SKM-1 treated with dmso at 0.1 percent for 144 hours (cell line): ENCODE data around the gene USP40.
"Not testable (repeated sequence)": the region's sequence is repeated elsewhere in the genome, so short reads cannot be mapped to it uniquely, and the experiment has no call there.

Experiments used
- DNase-seq: peaks from one replicate; lab custom pipeline; 2025; ENCODE audit not compliant: unreplicated experiment; lab: John Stamatoyannopoulos, UW

The USP40 gene, protein sequence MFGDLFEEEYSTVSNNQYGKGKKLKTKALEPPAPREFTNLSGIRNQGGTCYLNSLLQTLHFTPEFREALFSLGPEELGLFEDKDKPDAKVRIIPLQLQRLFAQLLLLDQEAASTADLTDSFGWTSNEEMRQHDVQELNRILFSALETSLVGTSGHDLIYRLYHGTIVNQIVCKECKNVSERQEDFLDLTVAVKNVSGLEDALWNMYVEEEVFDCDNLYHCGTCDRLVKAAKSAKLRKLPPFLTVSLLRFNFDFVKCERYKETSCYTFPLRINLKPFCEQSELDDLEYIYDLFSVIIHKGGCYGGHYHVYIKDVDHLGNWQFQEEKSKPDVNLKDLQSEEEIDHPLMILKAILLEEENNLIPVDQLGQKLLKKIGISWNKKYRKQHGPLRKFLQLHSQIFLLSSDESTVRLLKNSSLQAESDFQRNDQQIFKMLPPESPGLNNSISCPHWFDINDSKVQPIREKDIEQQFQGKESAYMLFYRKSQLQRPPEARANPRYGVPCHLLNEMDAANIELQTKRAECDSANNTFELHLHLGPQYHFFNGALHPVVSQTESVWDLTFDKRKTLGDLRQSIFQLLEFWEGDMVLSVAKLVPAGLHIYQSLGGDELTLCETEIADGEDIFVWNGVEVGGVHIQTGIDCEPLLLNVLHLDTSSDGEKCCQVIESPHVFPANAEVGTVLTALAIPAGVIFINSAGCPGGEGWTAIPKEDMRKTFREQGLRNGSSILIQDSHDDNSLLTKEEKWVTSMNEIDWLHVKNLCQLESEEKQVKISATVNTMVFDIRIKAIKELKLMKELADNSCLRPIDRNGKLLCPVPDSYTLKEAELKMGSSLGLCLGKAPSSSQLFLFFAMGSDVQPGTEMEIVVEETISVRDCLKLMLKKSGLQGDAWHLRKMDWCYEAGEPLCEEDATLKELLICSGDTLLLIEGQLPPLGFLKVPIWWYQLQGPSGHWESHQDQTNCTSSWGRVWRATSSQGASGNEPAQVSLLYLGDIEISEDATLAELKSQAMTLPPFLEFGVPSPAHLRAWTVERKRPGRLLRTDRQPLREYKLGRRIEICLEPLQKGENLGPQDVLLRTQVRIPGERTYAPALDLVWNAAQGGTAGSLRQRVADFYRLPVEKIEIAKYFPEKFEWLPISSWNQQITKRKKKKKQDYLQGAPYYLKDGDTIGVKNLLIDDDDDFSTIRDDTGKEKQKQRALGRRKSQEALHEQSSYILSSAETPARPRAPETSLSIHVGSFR

DNA sequence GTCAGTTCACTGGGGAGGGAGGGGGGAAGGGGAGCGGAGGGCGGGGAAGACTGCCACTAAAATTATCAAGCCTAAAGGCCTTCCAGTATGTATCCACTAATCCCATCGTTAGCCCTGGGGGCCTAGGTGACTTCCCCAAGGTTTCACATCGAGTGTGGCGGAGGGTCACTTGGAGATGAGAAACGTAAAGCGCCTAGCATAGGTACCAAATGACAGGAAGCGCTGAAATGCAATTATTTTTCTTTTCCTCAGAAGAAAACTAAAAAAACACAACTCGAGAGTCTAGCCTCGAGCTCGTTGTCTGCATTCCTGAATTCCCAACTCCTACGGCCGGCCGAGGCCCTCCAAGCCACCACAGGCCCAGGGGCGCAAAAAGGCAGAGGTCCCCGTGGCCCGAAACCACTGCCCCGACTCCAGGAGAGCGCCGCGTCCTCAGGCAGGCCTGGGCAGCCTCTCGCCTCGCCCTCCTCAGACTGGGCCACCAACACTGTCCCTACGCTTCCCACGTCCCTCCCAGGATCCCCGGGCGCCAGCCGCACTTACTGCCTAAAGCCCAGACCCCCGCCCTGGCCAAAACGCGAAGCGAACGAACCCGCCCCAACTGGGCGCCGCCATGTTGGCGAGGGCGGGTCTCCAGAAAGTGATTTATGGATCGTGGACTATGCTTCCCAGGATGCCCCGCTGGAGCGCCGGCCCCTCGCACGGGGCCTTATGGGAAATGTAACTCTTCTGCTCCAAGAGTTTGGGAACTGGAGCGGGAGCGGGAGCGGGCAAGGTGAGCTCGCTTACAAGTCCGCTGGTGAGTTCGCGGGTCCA lies at the start of gene USP40:
Gene USP40 (minus strand): TSS at position 642 of the 816 bp plus-strand sequence. CDS start 1,228 bp downstream, outside the sequence.
- DNase-seq, result peak; percentile 57

DNA sequence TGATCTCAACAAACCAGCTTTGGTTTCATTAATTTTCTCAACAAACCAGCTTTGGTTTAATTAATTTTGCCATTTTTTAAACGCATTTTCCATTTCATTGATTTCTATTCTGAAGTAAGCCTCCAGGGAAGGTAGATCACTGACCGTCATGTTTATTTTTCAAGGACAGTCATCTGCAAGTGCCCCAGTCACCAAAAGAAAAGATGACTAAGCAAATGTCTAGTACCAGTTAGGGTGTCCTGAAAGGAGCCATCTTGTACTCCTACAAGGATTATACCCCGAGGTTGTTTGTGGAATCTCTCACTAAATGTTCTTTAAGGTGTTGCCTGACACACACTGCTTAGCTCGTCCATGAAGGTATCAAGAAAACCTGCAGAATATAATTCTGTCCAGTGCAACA lies 44.7 kb upstream of the USP40 start:
- DNase-seq, result no peak

DNA sequence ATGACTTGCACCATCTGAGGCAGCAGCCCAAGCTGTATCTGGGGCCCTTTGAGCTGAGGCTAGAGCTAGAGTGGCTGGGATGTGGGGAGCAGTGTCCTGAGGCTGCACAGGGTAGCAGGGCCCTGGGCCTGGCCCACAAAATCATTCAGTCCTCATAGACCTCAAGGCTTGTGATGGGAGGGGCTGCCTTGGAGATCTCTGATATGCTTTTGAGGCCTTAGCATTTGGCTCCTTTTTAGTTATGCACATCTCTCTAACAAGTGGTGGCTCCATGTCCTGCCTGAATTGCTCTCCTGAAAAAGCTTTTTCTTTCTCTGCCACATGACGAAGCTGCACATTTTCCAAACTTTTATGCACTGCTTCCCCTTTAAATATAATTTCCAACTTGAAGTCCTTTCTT lies 39.1 kb upstream of the USP40 start:
- DNase-seq, result no peak

DNA sequence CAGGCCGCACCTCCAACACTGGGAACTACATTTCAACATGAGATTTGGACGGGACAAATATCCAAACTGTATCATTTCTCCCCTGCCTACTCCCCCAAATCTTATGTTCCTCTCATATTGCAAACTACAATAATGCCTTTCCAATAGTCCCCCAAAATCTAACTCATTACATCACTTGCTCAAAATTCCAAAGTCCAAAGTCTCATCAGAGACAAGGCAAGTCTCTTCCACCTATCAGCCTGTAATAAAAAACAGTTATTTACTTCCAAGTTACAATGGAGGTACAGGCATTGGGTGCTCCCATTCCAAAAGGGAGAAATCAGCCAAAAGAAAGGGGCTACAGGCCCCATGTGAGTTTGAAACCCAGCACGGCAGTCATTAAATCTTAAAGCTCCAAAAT lies 38.2 kb upstream of the USP40 start:
- DNase-seq, result no peak

DNA sequence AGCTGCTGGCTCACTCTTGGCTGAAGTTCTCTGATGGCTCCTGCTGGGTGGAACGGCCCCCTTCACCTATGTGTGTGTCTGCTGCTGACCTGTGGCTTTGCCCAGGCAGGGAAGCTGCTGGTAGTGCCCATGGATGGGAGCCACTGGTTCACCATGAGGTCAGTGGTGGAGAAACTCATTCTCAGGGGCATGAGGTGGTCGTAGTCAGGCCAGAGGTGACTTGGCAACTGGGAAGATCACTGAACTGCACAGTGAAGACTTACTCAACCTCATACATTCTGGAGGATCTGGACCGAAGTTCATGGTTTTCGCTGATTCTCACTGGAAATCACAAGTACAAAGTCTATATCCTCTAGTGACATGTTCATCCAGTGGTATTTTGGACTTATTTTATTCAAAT lies 36.9 kb upstream of the USP40 start:
- no peak for DNase-seq

DNA sequence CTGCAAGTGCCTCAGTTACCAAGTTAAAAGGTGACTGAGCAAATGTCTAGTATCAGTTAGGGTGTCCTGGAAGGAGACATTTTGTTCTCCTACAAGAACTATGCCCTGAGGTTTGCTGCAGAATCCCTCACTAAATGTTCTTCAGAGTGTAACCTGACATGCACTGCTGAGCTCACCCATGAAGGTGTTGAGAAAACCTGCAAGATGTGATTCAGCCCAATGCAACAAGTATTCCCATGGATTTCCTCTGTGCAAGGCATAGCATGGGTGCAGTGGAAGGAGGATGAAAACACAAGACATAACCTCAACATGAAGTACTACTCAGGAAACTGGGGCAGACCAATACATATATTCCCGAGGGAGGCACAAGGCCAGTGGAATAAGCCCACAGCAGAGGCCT lies 35.5 kb upstream of the USP40 start:
- DNase-seq, result no peak

DNA sequence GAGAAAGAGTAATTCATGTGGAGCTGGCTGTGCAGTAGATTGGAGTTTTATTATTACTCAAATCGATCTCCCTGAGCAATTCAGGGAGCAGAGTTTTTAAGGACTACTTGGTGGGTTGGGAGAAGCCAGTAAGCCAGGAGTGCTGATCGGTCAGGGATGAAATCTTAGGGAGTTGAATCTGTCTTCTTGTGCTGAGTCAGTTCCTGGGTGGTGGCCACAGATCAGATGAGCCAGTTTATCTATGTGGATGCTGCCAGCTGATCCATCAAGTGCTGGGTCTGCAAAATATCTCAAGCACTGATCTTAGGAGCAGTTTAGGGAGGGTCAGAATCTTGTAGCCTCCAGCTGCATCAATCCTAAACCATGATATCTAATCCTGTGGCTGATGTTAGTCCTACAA lies 33.8 kb upstream of the USP40 start:
- DNase-seq, result no peak

DNA sequence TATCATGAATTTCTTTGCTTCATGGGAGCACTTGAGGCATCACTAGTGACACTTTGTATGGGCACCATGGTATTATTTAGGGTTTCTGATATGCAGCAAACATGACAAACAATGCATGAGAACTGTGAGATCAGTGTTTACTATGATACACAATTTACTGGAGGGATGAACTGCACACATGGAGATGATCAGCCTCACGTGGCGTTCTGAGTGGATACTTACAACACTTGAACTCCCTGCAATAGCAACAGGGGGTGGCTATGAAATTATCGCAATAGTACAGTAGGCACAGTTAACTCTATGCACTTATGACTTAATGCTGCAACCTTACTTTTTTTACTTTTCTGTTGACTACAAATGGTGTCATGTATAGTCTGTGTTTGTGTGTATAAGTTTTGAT lies 32.4 kb upstream of the USP40 start:
- DNase-seq, result no peak

DNA sequence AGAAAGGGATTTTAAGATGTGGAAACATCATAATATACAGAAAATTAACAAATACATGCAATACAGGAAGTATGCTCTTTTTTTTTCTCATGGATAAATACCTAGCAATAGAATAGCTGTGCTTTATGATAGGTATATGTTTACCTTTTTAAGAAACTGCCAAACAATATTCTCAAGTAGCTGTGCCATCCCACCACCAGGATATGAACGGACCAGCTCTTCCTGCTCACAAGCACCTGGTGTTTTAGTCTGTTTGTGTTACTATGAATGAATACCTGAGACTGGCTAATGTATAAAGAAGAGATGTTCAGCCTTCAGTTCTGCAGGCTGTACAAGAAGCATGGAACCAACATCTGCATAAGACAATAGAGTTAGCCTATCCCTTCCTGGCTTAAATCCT lies 30.9 kb upstream of the USP40 start:
- DNase-seq, result no peak

DNA sequence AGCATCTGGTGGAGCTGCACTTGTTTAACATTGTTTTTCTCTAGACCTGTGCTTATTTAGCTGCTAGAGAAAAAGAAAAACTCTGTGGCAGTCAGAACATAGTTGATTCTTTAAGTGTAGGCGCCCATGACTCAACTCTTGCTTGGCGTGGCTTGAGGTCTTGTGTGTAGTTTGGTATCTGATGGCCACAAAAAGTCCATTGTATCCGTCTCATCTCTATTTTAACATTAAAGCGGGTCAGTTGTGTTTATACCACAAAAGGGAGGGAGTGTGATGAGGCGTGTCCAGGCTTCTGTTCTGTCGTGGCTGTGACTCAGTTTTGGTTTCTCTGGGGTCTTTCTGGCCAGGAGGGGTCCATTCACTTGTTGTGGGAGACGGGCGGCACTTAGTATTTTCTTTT lies 26.6 kb upstream of the USP40 start:
- no peak for DNase-seq

DNA sequence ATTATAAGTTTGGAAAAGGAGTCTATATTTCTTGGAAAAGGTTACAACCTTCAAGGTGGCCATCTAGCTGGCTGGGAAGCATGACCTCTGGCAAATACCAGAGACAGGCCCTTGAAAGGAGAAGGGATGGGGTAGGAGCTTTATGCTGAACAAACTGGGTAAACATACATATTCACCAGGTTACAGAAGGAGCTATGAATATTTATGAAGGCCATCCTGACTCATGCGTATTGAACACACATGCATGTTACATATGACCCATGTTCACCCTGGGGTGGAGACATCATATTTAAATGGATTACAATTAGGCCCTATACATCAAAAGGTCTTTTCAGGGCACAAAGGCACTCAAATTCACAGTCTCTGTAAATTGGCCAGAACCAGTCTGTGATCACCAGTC lies 26.1 kb upstream of the USP40 start:
- not testable (repeated sequence) for DNase-seq

DNA sequence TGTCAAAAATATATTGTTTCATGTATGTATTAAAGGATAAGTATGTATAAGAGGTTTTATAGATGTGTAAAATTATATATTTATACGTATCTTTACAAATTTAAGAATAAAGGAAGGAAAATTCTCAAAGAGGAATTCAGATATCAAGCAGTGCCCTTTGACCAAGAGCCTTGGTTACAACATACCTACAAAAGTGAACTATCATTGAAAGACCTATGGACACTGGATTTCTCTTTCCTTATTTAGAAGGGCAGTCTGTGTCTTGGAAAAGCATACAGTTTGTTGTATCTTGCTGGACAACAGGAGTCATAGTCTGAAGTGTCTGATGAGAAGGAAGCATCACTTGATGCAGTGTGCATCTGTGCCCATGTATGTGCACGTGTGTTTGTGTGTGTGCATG lies 21.8 kb upstream of the USP40 start:
- no peak for DNase-seq

DNA sequence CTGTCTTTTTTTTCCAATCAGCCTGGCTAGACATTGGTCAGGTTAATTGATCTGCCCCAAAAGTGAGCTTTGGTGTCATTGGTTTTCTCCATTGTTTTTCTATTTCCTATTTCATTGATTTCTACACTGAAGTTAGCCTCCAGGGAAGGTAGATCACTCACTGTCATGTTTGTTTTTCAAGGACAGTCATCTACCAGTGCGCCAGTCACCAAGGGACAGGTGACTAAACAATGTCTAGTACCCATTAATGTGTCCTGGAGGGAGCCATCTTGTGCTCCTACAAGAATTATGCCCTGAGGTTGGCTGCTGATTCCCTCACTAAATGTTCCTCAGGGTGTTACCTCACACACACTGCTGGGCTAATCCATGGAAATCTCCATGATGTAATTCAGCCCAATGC lies 17.6 kb upstream of the USP40 start:
- no peak for DNase-seq

DNA sequence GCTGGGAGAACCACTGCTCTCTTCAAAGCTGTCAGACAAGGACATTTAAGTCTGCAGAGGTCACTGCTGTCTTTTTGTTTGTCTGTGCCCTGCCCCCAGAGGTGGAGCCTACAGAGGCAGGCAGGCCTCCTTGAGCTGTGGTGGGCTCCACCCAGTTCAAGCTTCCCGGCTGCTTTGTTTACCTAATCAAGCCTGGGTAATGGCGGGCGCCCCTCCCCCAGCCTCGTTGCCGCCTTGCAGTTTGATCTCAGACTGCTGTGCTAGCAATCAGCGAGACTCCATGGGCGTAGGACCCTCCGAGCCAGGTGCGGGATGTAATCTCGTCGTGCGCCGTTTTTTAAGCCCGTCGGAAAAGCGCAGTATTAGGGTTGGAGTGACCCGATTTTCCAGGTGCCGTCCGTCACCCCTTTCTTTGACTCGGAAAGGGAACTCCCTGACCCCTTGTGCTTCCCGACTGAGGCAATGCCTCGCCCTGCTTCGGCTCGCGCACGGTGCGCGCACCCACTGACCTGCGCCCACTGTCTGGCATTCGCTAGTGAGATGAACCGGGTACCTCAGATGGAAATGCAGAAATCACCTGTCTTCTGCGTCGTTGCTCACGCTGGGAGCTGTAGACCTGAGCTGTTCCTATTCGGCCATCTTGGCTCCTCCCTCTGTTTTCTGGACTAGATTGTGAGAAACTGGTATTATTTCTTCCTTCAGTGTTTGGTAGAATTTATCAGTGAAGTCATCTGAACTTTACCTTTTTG lies 16.8 kb upstream of the USP40 start:
- DNase-seq, result not testable (repeated sequence)

DNA sequence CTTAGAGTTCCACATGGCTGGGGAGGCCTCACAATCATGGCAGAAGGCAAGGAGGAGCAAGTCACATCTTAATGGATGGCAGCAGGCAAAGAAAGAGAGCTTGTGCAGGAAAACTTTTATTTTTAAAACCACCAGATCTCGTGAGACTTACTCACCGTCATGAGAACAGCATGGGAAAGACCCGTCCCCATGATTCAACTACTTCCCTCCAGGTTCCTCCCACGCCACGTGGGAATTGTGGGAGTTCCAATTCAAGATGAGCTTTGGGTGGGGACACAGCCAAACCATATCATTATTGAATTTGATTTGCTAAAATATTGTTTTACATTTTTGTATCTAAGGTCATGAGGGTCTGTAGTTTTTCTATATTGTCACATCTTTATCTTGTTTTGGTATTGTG lies 10.8 kb upstream of the USP40 start:
- DNase-seq, result not testable (repeated sequence)

DNA sequence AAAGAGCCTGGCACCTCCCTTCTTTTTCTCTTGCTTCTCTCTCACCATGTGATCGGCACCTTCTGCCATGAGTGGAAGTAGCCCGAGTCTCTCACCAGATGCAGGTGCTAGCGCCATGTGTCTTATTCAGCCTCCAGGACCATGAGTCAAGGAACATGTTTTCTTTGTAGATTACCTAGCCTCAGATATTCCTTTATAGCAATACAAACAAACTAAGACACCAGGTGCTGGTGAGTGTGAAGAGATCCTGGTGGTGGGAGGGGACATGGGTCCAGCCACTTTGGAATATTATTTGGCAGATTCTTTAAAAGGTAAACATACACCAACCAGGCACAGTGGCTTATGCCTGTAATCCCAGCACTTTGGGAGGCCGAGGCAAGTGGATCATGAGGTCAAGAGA lies 5.9 kb upstream of the USP40 start:
- no peak for DNase-seq

DNA sequence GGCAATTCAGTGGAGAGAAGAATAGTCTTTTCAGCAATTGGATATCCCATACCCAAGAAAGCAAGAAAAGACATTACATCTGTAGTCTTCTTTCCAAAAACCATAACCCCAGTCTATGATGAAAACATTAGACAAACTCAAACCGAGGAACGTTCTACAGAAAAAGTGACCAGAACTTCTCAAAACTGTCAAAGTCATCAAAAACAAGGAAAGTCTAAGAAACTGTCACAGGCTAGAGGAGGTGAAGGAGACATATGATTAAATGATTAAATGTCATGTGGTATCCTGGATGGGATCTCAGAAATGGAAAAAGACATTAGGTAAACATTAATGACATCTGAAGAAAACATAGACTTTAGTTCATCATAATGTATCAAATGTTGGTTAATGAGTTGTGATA lies 4.9 kb upstream of the USP40 start:
- no peak for DNase-seq

DNA sequence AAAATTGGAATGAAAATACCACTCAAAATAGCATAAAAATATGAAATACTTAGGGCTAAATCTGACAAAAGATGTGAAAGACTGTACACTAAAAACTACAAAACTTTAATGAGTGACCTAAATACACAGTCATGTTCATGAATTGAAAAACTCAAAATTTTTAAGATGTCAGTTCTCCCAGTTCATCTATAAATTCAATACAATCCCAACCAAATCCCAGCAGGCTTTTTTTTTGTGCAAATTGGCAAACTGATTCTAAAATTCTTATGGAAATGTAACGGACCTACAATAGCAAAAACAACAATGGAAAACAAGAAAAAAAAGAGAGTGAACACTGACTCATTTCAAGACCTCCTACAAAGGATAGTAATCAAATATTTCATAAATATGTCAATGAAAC lies 4.4 kb upstream of the USP40 start:
- no peak for DNase-seq

DNA sequence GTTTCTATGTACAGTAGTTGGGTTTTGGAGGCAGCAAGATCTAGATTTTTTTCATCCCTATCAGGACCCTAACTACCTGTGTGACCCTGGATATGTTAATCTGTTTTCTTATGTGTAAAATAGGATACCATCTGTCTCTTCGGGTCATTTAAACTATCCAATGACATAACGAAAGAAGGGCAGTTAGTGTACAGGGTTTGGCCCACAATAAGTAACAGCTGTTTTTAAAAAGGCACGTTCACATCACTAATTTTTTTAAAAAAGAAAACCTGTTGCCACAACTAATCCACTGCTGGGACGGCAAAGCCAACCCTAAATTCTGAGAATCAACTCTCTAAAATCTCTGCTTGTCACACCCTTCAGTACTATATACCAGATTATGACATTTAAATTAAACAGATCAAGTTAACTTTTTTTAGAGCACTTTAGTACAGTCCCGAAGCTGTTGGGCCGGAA lies 869 bp downstream of the USP40 start:
- DNase-seq, result no peak
